ENCODE results near the gene LRIG2.

GRCh38 chr1:113169591-113169990, 96.6 kb downstream of the LRIG2 start:
- no peak for TF ChIP-seq CTCF (IDR thresholded peaks at IDR 0.05)
- TF ChIP-seq POLR2A (IDR thresholded peaks at IDR 0.05), result no peak

Data from testis (tissue), 2 donors.